GM19395 (cell line): ENCODE measurements around the gene LTK.

Experiments
- ATAC-seq: cut with Tn5 transposase; IDR thresholded peaks from one replicate; pipeline ENCODE4 v1.9.1; 2021; ENCODE audit warnings: mild to moderate bottlenecking, moderate library complexity; ENCODE audit not compliant: unreplicated experiment

The LTK gene

GRCh38 chr15:41499109-41499851, 14.3 kb downstream of the LTK start:
- no peak for ATAC-seq

GRCh38 chr15:41498657-41499056, 15.0 kb downstream of the LTK start:
- no peak for ATAC-seq

GRCh38 chr15:41495736-41496599, 17.7 kb downstream of the LTK start:
- no peak for ATAC-seq

- no peak for ATAC-seq
Observed at GRCh38 chr15:41494922-41495735, 18.5 kb downstream of the LTK start.

- ATAC-seq = peak; percentile 8
Observed at GRCh38 chr15:41494190-41494921, 19.3 kb downstream of the LTK start.

- ATAC-seq = peak; percentile 8
Observed at GRCh38 chr15:41493902-41494189, 19.8 kb downstream of the LTK start.

- peak; percentile 70 for ATAC-seq
Observed at GRCh38 chr15:41493205-41493901, 20.3 kb downstream of the LTK start, which contains the start of gene ITPKA. TSS of gene ITPKA (plus strand) at chr15:41493874. CDS start at chr15:41493928, 54 bp downstream.

GRCh38 chr15:41492597-41493204, 20.9 kb downstream of the LTK start:
- no peak for ATAC-seq

GRCh38 chr15:41491889-41492288, 21.7 kb downstream of the LTK start:
- no peak for ATAC-seq

GRCh38 chr15:41490355-41490754, 23.3 kb downstream of the LTK start:
- no peak for ATAC-seq

GRCh38 chr15:41489641-41490040, 24.0 kb downstream of the LTK start:
- ATAC-seq = no peak

- no peak for ATAC-seq
Observed at GRCh38 chr15:41487802-41488201, 25.8 kb downstream of the LTK start.

- no peak for ATAC-seq
Observed at GRCh38 chr15:41487381-41487780, 26.2 kb downstream of the LTK start.

GRCh38 chr15:41486286-41486685, 27.3 kb downstream of the LTK start:
- ATAC-seq = no peak

GRCh38 chr15:41484937-41485625, 28.5 kb downstream of the LTK start:
- no peak for ATAC-seq

GRCh38 chr15:41483519-41483918, 30.1 kb downstream of the LTK start:
- no peak for ATAC-seq

- ATAC-seq = no peak
Observed at GRCh38 chr15:41483115-41483514, 30.5 kb downstream of the LTK start.

- ATAC-seq = no peak
Observed at GRCh38 chr15:41482110-41482877, 31.3 kb downstream of the LTK start.
